Ascending aorta (tissue), 2 donors: ENCODE data around the gene ANKRD24. TPM values are rescaled to one million over a fixed set of nuclear protein-coding genes. Genes with fewer than 3 reads are reported as not detected.
"Not testable (repeated sequence)": the region's sequence is repeated elsewhere in the genome, so short reads cannot be mapped to it uniquely, and the experiment has no call there.

Experiments
- DNase-seq, 2 donors: peaks; one replicate each; pipeline ENCODE4 v3.0.0-alpha.2; 2019; ENCODE audit warnings: low spot score in 2 of 2
- H3K27ac ChIP-seq, 2 donors: fragments of 200-600 bp; sonication (generic); one replicate each; pipeline ENCODE4 v1.5.1; 2016 to 2017; ENCODE audit warnings: mild to moderate bottlenecking in 1 of 2
- H3K27me3 ChIP-seq: fragments of 200-600 bp; sonication (generic); one replicate; pipeline ENCODE4 v1.5.1; 2017
- H3K36me3 ChIP-seq, 2 donors: fragments of 200-600 bp; sonication (generic); one replicate each; pipeline ENCODE4 v1.5.1; 2016
- H3K4me1 ChIP-seq, 2 donors: fragments of 200-600 bp; sonication (generic); one replicate each; pipeline ENCODE4 v1.5.1; 2016 to 2017; ENCODE audit warnings: mild to moderate bottlenecking in 1 of 2
- H3K4me3 ChIP-seq, 2 donors: fragments of 200-600 bp; sonication (generic); one replicate each; pipeline ENCODE4 v1.5.1; 2016 to 2017; ENCODE audit warnings: mild to moderate bottlenecking in 1 of 2
- H3K9me3 ChIP-seq, 2 donors: fragments of 200-600 bp; sonication (generic); one replicate each; pipeline ENCODE4 v1.5.1; 2016
- CTCF ChIP-seq, 3 experiments: fragments of 200-600 bp in 2 of 3; fragments of 450-650 bp in 1 of 3; sonication (generic) in 2 of 3; IDR thresholded peaks; one replicate each; pipeline ENCODE4 v1.5.1; 2016 to 2019; ENCODE audit warnings: antibody characterized with exemption in 3 of 3, mild to moderate bottlenecking in 1 of 3, moderate library complexity in 1 of 3
- intact Hi-C: fragments of 100-400 bp; cut with DNase I; formaldehyde crosslinking; loops from one replicate; pipeline ENCODE4 v1.15.1; 2023
- total RNA-seq: library from RNA; depleted of rRNA; stranded (reverse); fragments of >200 nt; gene quantifications from one replicate; pipeline ENCODE4 v1.1.0, GENCODE V29; 2016

ANKRD24 gene
- total RNA-seq, 1 donor from 2014 or later: not detected

- TF ChIP-seq CTCF (IDR thresholded peaks at IDR 0.05): no peak
- Histone ChIP-seq H3K4me1 (no peaks in the 10 kb centered on the region), H3K4me3 (no peak overlapping the region), H3K27me3 (no peaks in the 10 kb centered on the region), H3K9me3 (no peaks in the 10 kb centered on the region), H3K27ac (no peak overlapping the region), H3K36me3 (peaks cover 32 to 58% of the 10 kb centered on the region in 2 donors)
- no peak for DNase-seq
- intact Hi-C loops: loop anchor here (2.0 to 5.0 kb wide), 2 partner anchors 83 to 132 kb away; partner anchors contain the start of gene SH3GL1
These were observed 86.4 kb downstream of the ANKRD24 start for GRCh38 chr19:4268816-4269430.

- Histone ChIP-seq H3K36me3 (peaks cover 13 to 37% of the 10 kb centered on the region in 2 donors), H3K9me3 (no peaks in the 10 kb centered on the region), H3K4me3 (no peak overlapping the region), H3K27me3 (no peaks in the 10 kb centered on the region), H3K4me1 (no peaks in the 10 kb centered on the region), H3K27ac (no peak overlapping the region)
- no peak for TF ChIP-seq CTCF (IDR thresholded peaks at IDR 0.05)
- no peak for DNase-seq
- intact Hi-C loops: loop anchor here (2.0 kb wide), 1 partner anchor 32 kb away; the partner anchor contains the start of gene FSD1
These were observed 90.4 kb downstream of the ANKRD24 start for GRCh38 chr19:4272894-4273293.

GRCh38 chr19:4274321-4274686 lies 91.8 kb downstream of the ANKRD24 start:
- H3K9me3 ChIP-seq, H3K4me1 ChIP-seq, H3K27ac ChIP-seq, DNase-seq, intact Hi-C loops, H3K4me3 ChIP-seq: not testable (repeated sequence)
- H3K36me3 ChIP-seq: peaks cover under 1 to 24% of the 10 kb centered on the region in 2 donors
- H3K27me3 ChIP-seq: peaks cover 10% of the 10 kb centered on the region

Other genes with a start within 250 kb of the ANKRD24 start
- not detected for gene NMRK2, start 249.6 kb upstream of the ANKRD24 start, total RNA-seq
- 135 TPM for gene DAPK3, start 211.6 kb upstream of the ANKRD24 start, total RNA-seq
- 1,544 TPM for gene EEF2, start 197.2 kb upstream of the ANKRD24 start, total RNA-seq
- 30.8 TPM for gene PIAS4, start 175.0 kb upstream of the ANKRD24 start, total RNA-seq
- 76.4 TPM for gene ZBTB7A, start 115.8 kb upstream of the ANKRD24 start, total RNA-seq
- 155 TPM for gene MAP2K2, start 58.6 kb upstream of the ANKRD24 start, total RNA-seq
- gene CREB3L3, start 29.1 kb upstream of the ANKRD24 start, total RNA-seq: 2.8 TPM
- gene SIRT6, start 126 bp upstream of the ANKRD24 start, total RNA-seq: 5.9 TPM
- gene EBI3, start 46.8 kb downstream of the ANKRD24 start, total RNA-seq: not detected
- 64.6 TPM for gene YJU2, start 64.4 kb downstream of the ANKRD24 start, total RNA-seq
- not detected for gene SHD, start 96.6 kb downstream of the ANKRD24 start, total RNA-seq
- gene TMIGD2, start 119.7 kb downstream of the ANKRD24 start, total RNA-seq: not detected
- gene FSD1, start 121.9 kb downstream of the ANKRD24 start, total RNA-seq: not detected
- gene STAP2, start 156.1 kb downstream of the ANKRD24 start, total RNA-seq: 6.6 TPM
- gene MPND, start 160.9 kb downstream of the ANKRD24 start, total RNA-seq: 21.9 TPM
- gene SH3GL1, start 217.9 kb downstream of the ANKRD24 start, total RNA-seq: 61.4 TPM
- gene CHAF1A, start 220.0 kb downstream of the ANKRD24 start, total RNA-seq: 0.85 TPM